Liver (tissue), 9 donors: Measurements from ENCODE around the gene PROSER3. TPM values are rescaled to one million over a fixed set of nuclear protein-coding genes. Genes with fewer than 3 reads are reported as not detected.

ENCODE experiments used
- DNase-seq: peaks from one replicate; pipeline ENCODE4 v3.0.0-alpha.2; 2017; ENCODE audit warnings: low spot score
- H3K27ac ChIP-seq, 2 donors: one replicate each; pipeline ENCODE4 v1.7.0; 2013; ENCODE audit warnings: inconsistent platforms in 2 of 2, low read length in 2 of 2, control low read depth in 1 of 2, low read depth in 1 of 2, mild to moderate bottlenecking in 1 of 2
- H3K27me3 ChIP-seq, 4 donors: one replicate each; pipeline versions ENCODE4 v1.6.1 to v1.7.0; 2013; ENCODE audit warnings: low read length in 3 of 4, inconsistent platforms in 1 of 4, mild to moderate bottlenecking in 1 of 4, moderate library complexity in 1 of 4; ENCODE audit not compliant: control insufficient read depth in 4 of 4, insufficient read depth in 4 of 4
- H3K36me3 ChIP-seq, 4 donors: one replicate each; pipeline versions ENCODE4 v1.6.1 to v1.7.0; 2013; ENCODE audit warnings: low read length in 3 of 4, mild to moderate bottlenecking in 3 of 4, low read depth in 1 of 4, moderate library complexity in 1 of 4; ENCODE audit not compliant: control insufficient read depth in 4 of 4, insufficient read depth in 3 of 4
- H3K4me1 ChIP-seq, 4 donors: one replicate each; pipeline versions ENCODE4 v1.6.1 to v1.7.0; 2013; ENCODE audit warnings: low read length in 3 of 4, mild to moderate bottlenecking in 3 of 4, moderate library complexity in 1 of 4; ENCODE audit not compliant: control insufficient read depth in 4 of 4, insufficient read depth in 4 of 4
- H3K4me3 ChIP-seq, 3 donors: one replicate each; pipeline versions ENCODE4 v1.6.1 to v1.7.0; 2013; ENCODE audit warnings: low read length in 3 of 3, control low read depth in 1 of 3, low read depth in 1 of 3, mild to moderate bottlenecking in 1 of 3
- H3K9ac ChIP-seq, 2 donors: one replicate each; pipeline ENCODE4 v1.7.0; 2013; ENCODE audit warnings: low read length in 2 of 2, mild to moderate bottlenecking in 2 of 2, moderate library complexity in 2 of 2, control low read depth in 1 of 2, low read depth in 1 of 2
- H3K9me3 ChIP-seq, 4 donors: one replicate each; pipeline versions ENCODE4 v1.6.1 to v1.7.0; 2013; ENCODE audit warnings: low read length in 3 of 4; ENCODE audit not compliant: control insufficient read depth in 4 of 4
- EGR1 ChIP-seq, 2 donors: IDR thresholded peaks; 2 replicates each; pipeline ENCODE4 v1.6.1; 2016 to 2018; ENCODE audit warnings: antibody characterized with exemption in 2 of 2, low read depth in 2 of 2
- FOXA1 ChIP-seq: IDR thresholded peaks from 2 replicates; pipeline ENCODE4 v1.6.1; 2016; ENCODE audit warnings: antibody characterized with exemption
- FOXA2 ChIP-seq: IDR thresholded peaks from 2 replicates; pipeline ENCODE4 v1.6.1; 2016; ENCODE audit warnings: antibody characterized with exemption
- GABPA ChIP-seq, 2 donors: IDR thresholded peaks in 1 of 2; conservative IDR thresholded peaks in 1 of 2; 2 replicates each; pipeline ENCODE4 v1.6.1; 2016; ENCODE audit warnings: antibody characterized with exemption in 2 of 2, mild to moderate bottlenecking in 1 of 2, moderate library complexity in 1 of 2
- HNF4A ChIP-seq, 2 donors: conservative IDR thresholded peaks; 2 replicates each; pipeline ENCODE4 v1.6.1; 2016; ENCODE audit warnings: antibody characterized with exemption in 2 of 2, mild to moderate bottlenecking in 2 of 2
- HNF4G ChIP-seq: IDR thresholded peaks from 2 replicates; pipeline ENCODE4 v1.6.1; 2016; ENCODE audit warnings: antibody characterized with exemption
- JUND ChIP-seq, 2 donors: IDR thresholded peaks; 2 replicates each; pipeline ENCODE4 v1.6.1; 2016; ENCODE audit warnings: antibody characterized with exemption in 2 of 2
- NR2F2 ChIP-seq: IDR thresholded peaks from 2 replicates; pipeline ENCODE4 v1.6.1; 2016; ENCODE audit warnings: antibody characterized with exemption
- RAD21 ChIP-seq, 2 donors: IDR thresholded peaks; 2 replicates each; pipeline ENCODE4 v1.6.1; 2016; ENCODE audit warnings: antibody characterized with exemption in 2 of 2, mild to moderate bottlenecking in 2 of 2
- RXRA ChIP-seq, 2 donors: IDR thresholded peaks; 2 replicates each; pipeline ENCODE4 v1.6.1; 2017 to 2018; ENCODE audit warnings: antibody characterized with exemption in 2 of 2, mild to moderate bottlenecking in 1 of 2
- SP1 ChIP-seq: IDR thresholded peaks from 2 replicates; pipeline ENCODE4 v1.6.1; 2018; ENCODE audit warnings: antibody characterized with exemption, mild to moderate bottlenecking
- TAF1 ChIP-seq: conservative IDR thresholded peaks from 2 replicates; pipeline ENCODE4 v1.6.1; 2016; ENCODE audit warnings: antibody characterized with exemption, mild to moderate bottlenecking
- YY1 ChIP-seq: IDR thresholded peaks from 2 replicates; pipeline ENCODE4 v1.6.1; 2016; ENCODE audit warnings: antibody characterized with exemption, mild to moderate bottlenecking
- WGBS: extraction: QIAGEN DNeasy Blood & Tissue Kit; methylation state at CpG from one replicate; pipeline ENCODE4 v1.1.7; 2013; 5-methylcytosine and 5-hydroxymethylcytosine counted together
- polyA plus RNA-seq, 2 donors: library from polyadenylated mRNA; stranded (reverse) in 1 of 2; unstranded in 1 of 2; fragments of 200-250 nt in 1 of 2; fragments of >200 nt in 1 of 2; fragmentation: Nextera tagmentation in 1 of 2; extraction: Ambion mirVana in 1 of 2; gene quantifications; one replicate each; pipeline versions ENCODE4 v1.2.1 to v1.2.3, GENCODE V29; 2013 to 2015
- total RNA-seq, 2 donors: library from RNA; depleted of rRNA; stranded (reverse); fragments of >200 nt; gene quantifications; one replicate each; pipeline ENCODE4 v1.2.3, GENCODE V29; 2014
- TF ChIP-seq, protein P1 (sequence below): IDR thresholded peaks from 2 replicates; pipeline ENCODE4 v1.6.1; 2016; ENCODE audit warnings: antibody characterized with exemption
- TF ChIP-seq, protein P2 (sequence below): IDR thresholded peaks from 2 replicates; pipeline ENCODE4 v1.6.1; 2016; ENCODE audit warnings: antibody characterized with exemption
- TF ChIP-seq, protein P3 (sequence below): fragments of 150-350 bp; IDR thresholded peaks from 2 replicates; pipeline ENCODE4 v1.5.1; 2017; ENCODE audit warnings: improper control_type of control experiment, low read depth, low read length; ENCODE audit not compliant: missing input control
- TF ChIP-seq, protein P4 (sequence below): IDR thresholded peaks from 2 replicates; pipeline ENCODE4 v1.6.1; 2016; ENCODE audit warnings: antibody characterized with exemption, mild to moderate bottlenecking
- TF ChIP-seq, protein P5 (sequence below): IDR thresholded peaks from 2 replicates; pipeline ENCODE4 v1.6.1; 2016; ENCODE audit warnings: antibody characterized with exemption
- donor health status: healthy.
- donor health status: healthy.
- donor health status: healthy.
- donor health status: healthy.
- donor health status: healthy.

The PROSER3 gene
- total and polyA plus RNA-seq, 4 donors: 2.1 to 4.5 (median 2.7) TPM

DNA sequence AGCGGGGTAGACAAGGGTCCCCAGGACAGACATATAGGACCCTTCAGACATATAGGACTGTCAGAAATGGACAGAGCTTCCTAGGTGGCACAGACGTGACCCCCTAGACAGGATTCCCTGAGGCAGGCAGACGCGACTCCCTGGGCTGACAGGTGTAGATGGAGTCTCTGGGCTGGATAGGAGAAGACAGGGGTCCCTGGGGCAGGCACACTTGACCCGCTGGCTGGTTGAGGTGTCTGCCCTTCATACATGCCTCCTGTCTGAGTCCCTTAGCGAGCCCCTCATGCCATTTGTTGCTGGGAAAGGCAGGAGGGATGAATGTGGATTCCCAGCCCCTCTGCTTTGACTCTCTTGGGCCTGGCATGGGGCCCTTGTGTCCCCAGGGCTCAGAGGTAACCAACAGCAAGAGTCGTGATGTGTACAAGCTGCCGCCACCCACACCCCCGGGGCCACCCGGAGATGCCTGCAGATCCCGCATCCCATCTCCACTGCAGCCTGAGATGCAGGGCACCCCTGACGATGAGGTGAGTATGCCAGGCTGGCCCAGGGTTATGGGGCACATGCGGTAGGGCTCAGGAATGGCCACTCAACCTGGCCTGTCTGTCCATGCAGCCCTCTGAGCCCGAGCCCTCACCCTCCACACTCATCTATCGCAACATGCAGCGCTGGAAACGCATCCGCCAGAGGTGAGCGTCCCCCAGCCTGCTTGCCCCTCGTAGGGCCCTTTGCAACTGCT is 4.2 kb upstream of the PROSER3 start:
- Histone ChIP-seq H3K9me3 (no peaks in the 10 kb centered on the region), H3K4me1 (peaks cover 13 to 20% (median 17%) of the 10 kb centered on the region in 4 donors), H3K36me3 (peaks cover 0 to 20% (median 10%) of the 10 kb centered on the region in 4 donors), H3K9ac (no peak overlapping the region), H3K27me3 (no peaks in the 10 kb centered on the region), H3K4me3 (no peak overlapping the region), H3K27ac (no peak overlapping the region)
- no peak for TF ChIP-seq YY1
- TF ChIP-seq, protein P1, sequence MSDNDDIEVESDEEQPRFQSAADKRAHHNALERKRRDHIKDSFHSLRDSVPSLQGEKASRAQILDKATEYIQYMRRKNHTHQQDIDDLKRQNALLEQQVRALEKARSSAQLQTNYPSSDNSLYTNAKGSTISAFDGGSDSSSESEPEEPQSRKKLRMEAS: no peak
- TF ChIP-seq, protein P2, sequence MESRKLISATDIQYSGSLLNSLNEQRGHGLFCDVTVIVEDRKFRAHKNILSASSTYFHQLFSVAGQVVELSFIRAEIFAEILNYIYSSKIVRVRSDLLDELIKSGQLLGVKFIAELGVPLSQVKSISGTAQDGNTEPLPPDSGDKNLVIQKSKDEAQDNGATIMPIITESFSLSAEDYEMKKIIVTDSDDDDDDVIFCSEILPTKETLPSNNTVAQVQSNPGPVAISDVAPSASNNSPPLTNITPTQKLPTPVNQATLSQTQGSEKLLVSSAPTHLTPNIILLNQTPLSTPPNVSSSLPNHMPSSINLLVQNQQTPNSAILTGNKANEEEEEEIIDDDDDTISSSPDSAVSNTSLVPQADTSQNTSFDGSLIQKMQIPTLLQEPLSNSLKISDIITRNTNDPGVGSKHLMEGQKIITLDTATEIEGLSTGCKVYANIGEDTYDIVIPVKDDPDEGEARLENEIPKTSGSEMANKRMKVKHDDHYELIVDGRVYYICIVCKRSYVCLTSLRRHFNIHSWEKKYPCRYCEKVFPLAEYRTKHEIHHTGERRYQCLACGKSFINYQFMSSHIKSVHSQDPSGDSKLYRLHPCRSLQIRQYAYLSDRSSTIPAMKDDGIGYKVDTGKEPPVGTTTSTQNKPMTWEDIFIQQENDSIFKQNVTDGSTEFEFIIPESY: no peak
- no peak for TF ChIP-seq RXRA (IDR thresholded peaks at IDR 0.05)
- no peak for TF ChIP-seq GABPA (IDR thresholded peaks at IDR 0.05 in 1 of 2, conservative IDR thresholded peaks at IDR 0.05 in 1 of 2)
- TF ChIP-seq RAD21 (IDR thresholded peaks at IDR 0.05): no peak
- no peak for TF ChIP-seq NR2F2
- no peak for TF ChIP-seq TAF1
- TF ChIP-seq FOXA1: no peak
- TF ChIP-seq, protein P3, sequence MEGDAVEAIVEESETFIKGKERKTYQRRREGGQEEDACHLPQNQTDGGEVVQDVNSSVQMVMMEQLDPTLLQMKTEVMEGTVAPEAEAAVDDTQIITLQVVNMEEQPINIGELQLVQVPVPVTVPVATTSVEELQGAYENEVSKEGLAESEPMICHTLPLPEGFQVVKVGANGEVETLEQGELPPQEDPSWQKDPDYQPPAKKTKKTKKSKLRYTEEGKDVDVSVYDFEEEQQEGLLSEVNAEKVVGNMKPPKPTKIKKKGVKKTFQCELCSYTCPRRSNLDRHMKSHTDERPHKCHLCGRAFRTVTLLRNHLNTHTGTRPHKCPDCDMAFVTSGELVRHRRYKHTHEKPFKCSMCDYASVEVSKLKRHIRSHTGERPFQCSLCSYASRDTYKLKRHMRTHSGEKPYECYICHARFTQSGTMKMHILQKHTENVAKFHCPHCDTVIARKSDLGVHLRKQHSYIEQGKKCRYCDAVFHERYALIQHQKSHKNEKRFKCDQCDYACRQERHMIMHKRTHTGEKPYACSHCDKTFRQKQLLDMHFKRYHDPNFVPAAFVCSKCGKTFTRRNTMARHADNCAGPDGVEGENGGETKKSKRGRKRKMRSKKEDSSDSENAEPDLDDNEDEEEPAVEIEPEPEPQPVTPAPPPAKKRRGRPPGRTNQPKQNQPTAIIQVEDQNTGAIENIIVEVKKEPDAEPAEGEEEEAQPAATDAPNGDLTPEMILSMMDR: no peak
- TF ChIP-seq SP1: no peak
- TF ChIP-seq FOXA2: no peak
- no peak for TF ChIP-seq HNF4G
- TF ChIP-seq JUND (IDR thresholded peaks at IDR 0.05): no peak
- TF ChIP-seq, protein P4, sequence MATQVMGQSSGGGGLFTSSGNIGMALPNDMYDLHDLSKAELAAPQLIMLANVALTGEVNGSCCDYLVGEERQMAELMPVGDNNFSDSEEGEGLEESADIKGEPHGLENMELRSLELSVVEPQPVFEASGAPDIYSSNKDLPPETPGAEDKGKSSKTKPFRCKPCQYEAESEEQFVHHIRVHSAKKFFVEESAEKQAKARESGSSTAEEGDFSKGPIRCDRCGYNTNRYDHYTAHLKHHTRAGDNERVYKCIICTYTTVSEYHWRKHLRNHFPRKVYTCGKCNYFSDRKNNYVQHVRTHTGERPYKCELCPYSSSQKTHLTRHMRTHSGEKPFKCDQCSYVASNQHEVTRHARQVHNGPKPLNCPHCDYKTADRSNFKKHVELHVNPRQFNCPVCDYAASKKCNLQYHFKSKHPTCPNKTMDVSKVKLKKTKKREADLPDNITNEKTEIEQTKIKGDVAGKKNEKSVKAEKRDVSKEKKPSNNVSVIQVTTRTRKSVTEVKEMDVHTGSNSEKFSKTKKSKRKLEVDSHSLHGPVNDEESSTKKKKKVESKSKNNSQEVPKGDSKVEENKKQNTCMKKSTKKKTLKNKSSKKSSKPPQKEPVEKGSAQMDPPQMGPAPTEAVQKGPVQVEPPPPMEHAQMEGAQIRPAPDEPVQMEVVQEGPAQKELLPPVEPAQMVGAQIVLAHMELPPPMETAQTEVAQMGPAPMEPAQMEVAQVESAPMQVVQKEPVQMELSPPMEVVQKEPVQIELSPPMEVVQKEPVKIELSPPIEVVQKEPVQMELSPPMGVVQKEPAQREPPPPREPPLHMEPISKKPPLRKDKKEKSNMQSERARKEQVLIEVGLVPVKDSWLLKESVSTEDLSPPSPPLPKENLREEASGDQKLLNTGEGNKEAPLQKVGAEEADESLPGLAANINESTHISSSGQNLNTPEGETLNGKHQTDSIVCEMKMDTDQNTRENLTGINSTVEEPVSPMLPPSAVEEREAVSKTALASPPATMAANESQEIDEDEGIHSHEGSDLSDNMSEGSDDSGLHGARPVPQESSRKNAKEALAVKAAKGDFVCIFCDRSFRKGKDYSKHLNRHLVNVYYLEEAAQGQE: no peak
- TF ChIP-seq, protein P5, sequence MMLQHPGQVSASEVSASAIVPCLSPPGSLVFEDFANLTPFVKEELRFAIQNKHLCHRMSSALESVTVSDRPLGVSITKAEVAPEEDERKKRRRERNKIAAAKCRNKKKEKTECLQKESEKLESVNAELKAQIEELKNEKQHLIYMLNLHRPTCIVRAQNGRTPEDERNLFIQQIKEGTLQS: no peak
- no peak for TF ChIP-seq HNF4A (conservative IDR thresholded peaks at IDR 0.05)
- no peak for TF ChIP-seq EGR1 (IDR thresholded peaks at IDR 0.05; ENCODE audit: low read depth in 2 of 2)
- no peak for DNase-seq
- 95% methylated on average over 20 of the region's 20 CpGs for WGBS
